ENCODE measurements around the gene ALK. TPM values are rescaled to one million over a fixed set of nuclear protein-coding genes. Genes with fewer than 3 reads are reported as not detected.
A peak's percentile ranks its signal among the peaks of the same experiment; 100 is the strongest.
"Not testable (repeated sequence)": the region's sequence is repeated elsewhere in the genome, so short reads cannot be mapped to it uniquely, and the experiment has no call there.

Gene ALK
- total and polyA plus RNA-seq, 12 donors = 0.09 to 1.8 (median 0.53) TPM; not detected in 1

- H3K9me3 ChIP-seq (replicated peaks in 1 of 3) = no peaks in the 10 kb centered on the region
- no peak overlapping the region for H3K27ac ChIP-seq
- no peaks in the 10 kb centered on the region for H3K27me3 ChIP-seq
- WGBS, 4 donors = 59 to 72% (median 70%) methylated on average over 10 to 11 of the region's 11 CpGs
- intact Hi-C loops (cut with DNase I) = no loop called here
- H3K4me3 ChIP-seq = no peak overlapping the region
- H3K36me3 ChIP-seq (replicated peaks in 1 of 2) = no peaks in the 10 kb centered on the region
- no peaks in the 10 kb centered on the region for H3K4me1 ChIP-seq (replicated peaks in 1 of 2)
- TF ChIP-seq POLR2A (IDR thresholded peaks at IDR 0.05) = no peak
- TF ChIP-seq, protein P1, sequence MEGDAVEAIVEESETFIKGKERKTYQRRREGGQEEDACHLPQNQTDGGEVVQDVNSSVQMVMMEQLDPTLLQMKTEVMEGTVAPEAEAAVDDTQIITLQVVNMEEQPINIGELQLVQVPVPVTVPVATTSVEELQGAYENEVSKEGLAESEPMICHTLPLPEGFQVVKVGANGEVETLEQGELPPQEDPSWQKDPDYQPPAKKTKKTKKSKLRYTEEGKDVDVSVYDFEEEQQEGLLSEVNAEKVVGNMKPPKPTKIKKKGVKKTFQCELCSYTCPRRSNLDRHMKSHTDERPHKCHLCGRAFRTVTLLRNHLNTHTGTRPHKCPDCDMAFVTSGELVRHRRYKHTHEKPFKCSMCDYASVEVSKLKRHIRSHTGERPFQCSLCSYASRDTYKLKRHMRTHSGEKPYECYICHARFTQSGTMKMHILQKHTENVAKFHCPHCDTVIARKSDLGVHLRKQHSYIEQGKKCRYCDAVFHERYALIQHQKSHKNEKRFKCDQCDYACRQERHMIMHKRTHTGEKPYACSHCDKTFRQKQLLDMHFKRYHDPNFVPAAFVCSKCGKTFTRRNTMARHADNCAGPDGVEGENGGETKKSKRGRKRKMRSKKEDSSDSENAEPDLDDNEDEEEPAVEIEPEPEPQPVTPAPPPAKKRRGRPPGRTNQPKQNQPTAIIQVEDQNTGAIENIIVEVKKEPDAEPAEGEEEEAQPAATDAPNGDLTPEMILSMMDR (IDR thresholded peaks at IDR 0.05) = no peak
- DNase-seq = peak in 1 of 7 donors; percentile 56
These were observed 671.6 kb downstream of the ALK start for GRCh38 chr2:29249666-29250253.

- 86 to 95% (median 92%) methylated on average over 7 of the region's 7 CpGs for WGBS, 4 donors
- DNase-seq = no peak
- Histone ChIP-seq H3K9me3 (replicated peaks in 1 of 3) (no peaks in the 10 kb centered on the region), H3K27me3 (no peaks in the 10 kb centered on the region), H3K4me1 (replicated peaks in 1 of 2) (no peaks in the 10 kb centered on the region), H3K4me3 (no peak overlapping the region), H3K27ac (no peak overlapping the region), H3K36me3 (replicated peaks in 1 of 2) (no peaks in the 10 kb centered on the region)
- TF ChIP-seq, protein P1 (IDR thresholded peaks at IDR 0.05) = no peak
- intact Hi-C loops (cut with DNase I) = no loop called here
These were observed 674.0 kb downstream of the ALK start for GRCh38 chr2:29247336-29247914.

DNA sequence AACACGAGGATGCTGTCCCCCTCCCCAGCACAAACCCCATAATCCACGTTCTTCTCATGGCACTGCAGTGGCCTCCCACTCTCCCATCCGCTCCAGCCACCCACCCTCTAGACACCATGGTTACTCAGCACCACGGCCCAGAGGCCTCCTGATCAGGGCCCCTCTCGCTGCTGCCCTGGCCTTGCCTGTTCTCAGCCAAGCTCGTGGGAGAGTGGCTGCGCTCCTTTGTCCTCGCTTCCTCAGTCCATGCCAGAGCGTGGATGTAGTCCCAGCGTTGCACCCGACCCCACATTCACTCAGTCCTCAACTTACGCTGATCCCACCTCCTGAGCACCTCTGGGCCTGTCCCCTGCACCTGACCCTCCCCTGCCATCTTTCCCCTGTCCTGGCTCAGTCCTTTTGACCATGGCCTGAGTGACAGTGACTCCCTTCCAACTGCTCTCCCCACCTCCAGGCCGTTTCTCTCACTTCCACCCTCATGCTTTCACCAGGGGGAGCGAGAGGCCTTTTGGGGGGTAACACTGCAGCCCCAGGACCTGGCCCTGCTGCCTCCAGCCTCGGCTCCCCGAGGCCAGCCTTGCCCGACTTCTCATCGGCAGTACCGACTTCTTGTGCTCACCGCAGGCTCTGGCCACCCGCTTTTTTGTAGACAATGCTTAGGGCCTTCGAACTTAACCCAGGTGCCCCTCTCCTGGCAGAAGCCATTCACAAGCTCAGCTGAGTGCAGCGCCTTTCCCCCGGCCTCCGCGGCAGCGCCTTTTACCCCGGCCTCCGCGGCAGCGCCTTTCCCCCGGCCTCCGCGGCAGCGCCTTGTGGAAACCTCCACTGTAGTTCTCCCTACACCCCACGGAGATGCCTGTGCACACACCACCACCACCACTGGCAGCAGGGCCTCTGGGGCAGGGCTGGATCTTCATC, 674.7 kb downstream of the ALK start:
- TF ChIP-seq POLR2A (IDR thresholded peaks at IDR 0.05) = no peak
- TF ChIP-seq, protein P1 (IDR thresholded peaks at IDR 0.05) = no peak
- no peaks in the 10 kb centered on the region for H3K27me3 ChIP-seq
- whole genome bisulfite sequencing, 4 donors = 88 to 93% (median 90%) methylated on average over 36 of the region's 36 CpGs
- intact Hi-C loops (cut with DNase I) = no loop called here
- H3K27ac ChIP-seq = no peak overlapping the region
- no peak overlapping the region for H3K4me3 ChIP-seq
- no peaks in the 10 kb centered on the region for H3K9me3 ChIP-seq (replicated peaks in 1 of 3)
- no peaks in the 10 kb centered on the region for H3K4me1 ChIP-seq (replicated peaks in 1 of 2)
- no peaks in the 10 kb centered on the region for H3K36me3 ChIP-seq (replicated peaks in 1 of 2)
- no peak for DNase-seq

GRCh38 chr2:29245742-29246382, 675.5 kb downstream of the ALK start:
- Histone ChIP-seq H3K4me1 (replicated peaks in 1 of 2) (no peaks in the 10 kb centered on the region), H3K27me3 (no peaks in the 10 kb centered on the region), H3K36me3 (replicated peaks in 1 of 2) (no peaks in the 10 kb centered on the region), H3K27ac (no peak overlapping the region), H3K9me3 (replicated peaks in 1 of 3) (no peaks in the 10 kb centered on the region), H3K4me3 (no peak overlapping the region)
- intact Hi-C loops (cut with DNase I) = no loop called here
- TF ChIP-seq, protein P1 (IDR thresholded peaks at IDR 0.05) = no peak
- no peak for TF ChIP-seq POLR2A (IDR thresholded peaks at IDR 0.05)
- 80 to 88% (median 86%) methylated on average over 8 to 10 of the region's 10 CpGs for WGBS, 4 donors
- no peak for DNase-seq

GRCh38 chr2:29245035-29245741, 676.2 kb downstream of the ALK start:
- intact Hi-C loops (cut with DNase I); H3K27me3 ChIP-seq; DNase-seq; H3K36me3 ChIP-seq (replicated peaks in 1 of 2); H3K27ac ChIP-seq; H3K4me3 ChIP-seq; H3K9me3 ChIP-seq (replicated peaks in 1 of 3); H3K4me1 ChIP-seq (replicated peaks in 1 of 2): not testable (repeated sequence)
- 67 to 98% (median 90%) methylated on average over 2 to 3 of the region's 3 CpGs for WGBS, 4 donors
